ENCODE measurements around the gene NKAIN4.

NKAIN4 gene

GRCh38 chr20:63212792-63213191 lies 41.5 kb downstream of the NKAIN4 start:
- TF ChIP-seq EZH2 (optimal IDR thresholded peaks at IDR 0.05; ENCODE audit: low read depth, low read length) (no peak), EZH2phosphoT487 (IDR thresholded peaks at IDR 0.05; ENCODE audit: low read length) (no peak), CTCF (IDR thresholded peaks at IDR 0.05; ENCODE audit: low read length) (no peak)
- no peak overlapping the region for H3K4me2 ChIP-seq (ENCODE audit: low read depth, low read length)
- no peaks in the 10 kb centered on the region for H3K27me3 ChIP-seq (replicated peaks; ENCODE audit: insufficient read depth, low read length)
- no peaks in the 10 kb centered on the region for H3K9me2 ChIP-seq (replicated peaks; ENCODE audit: insufficient read depth, low read length)
- no peak overlapping the region for H3K27ac ChIP-seq (ENCODE audit: low read length)
- no peaks in the 10 kb centered on the region for H3F3A ChIP-seq (ENCODE audit: insufficient read depth, low read length)
- no peak overlapping the region for H3K9ac ChIP-seq (ENCODE audit: low read length)
- no peak overlapping the region for H2AFZ ChIP-seq (ENCODE audit: low read length)
- DNase-seq, result no peak
- H3K4me1 ChIP-seq (ENCODE audit: low read length), result peaks cover 13% of the 10 kb centered on the region
- H3K79me2 ChIP-seq (ENCODE audit: low read length), result peaks cover 78% of the 10 kb centered on the region
- H3K4me3 ChIP-seq (ENCODE audit: low read length), result no peak overlapping the region
- H4K20me1 ChIP-seq (ENCODE audit: insufficient read depth, low read length), result peaks cover 20% of the 10 kb centered on the region; the same call in 1 of the 2 replicates
- no peaks in the 10 kb centered on the region for H3K9me3 ChIP-seq (replicated peaks; ENCODE audit: insufficient read depth, low read length)
- H3K36me3 ChIP-seq (replicated peaks; ENCODE audit: insufficient read depth, low read length), result peaks cover 13% of the 10 kb centered on the region; the same call in 1 of the 2 replicates

GRCh38 chr20:63212393-63212730 lies 41.9 kb downstream of the NKAIN4 start:
- Histone ChIP-seq H4K20me1 (ENCODE audit: insufficient read depth, low read length) (peaks cover 20% of the 10 kb centered on the region; the same call in 1 of the 2 replicates), H3K79me2 (ENCODE audit: low read length) (peaks cover 83% of the 10 kb centered on the region), H3F3A (ENCODE audit: insufficient read depth, low read length) (no peaks in the 10 kb centered on the region), H3K4me3 (ENCODE audit: low read length) (no peak overlapping the region), H3K9ac (ENCODE audit: low read length) (no peak overlapping the region), H3K27me3 (replicated peaks; ENCODE audit: insufficient read depth, low read length) (no peaks in the 10 kb centered on the region), H3K4me2 (ENCODE audit: low read depth, low read length) (no peak overlapping the region), H2AFZ (ENCODE audit: low read length) (no peak overlapping the region), H3K27ac (ENCODE audit: low read length) (no peak overlapping the region), H3K4me1 (ENCODE audit: low read length) (peaks cover 13% of the 10 kb centered on the region), H3K9me2 (replicated peaks; ENCODE audit: insufficient read depth, low read length) (no peaks in the 10 kb centered on the region), H3K9me3 (replicated peaks; ENCODE audit: insufficient read depth, low read length) (no peaks in the 10 kb centered on the region), H3K36me3 (replicated peaks; ENCODE audit: insufficient read depth, low read length) (peaks cover 13% of the 10 kb centered on the region; the same call in 1 of the 2 replicates)
- no peak for TF ChIP-seq CTCF (IDR thresholded peaks at IDR 0.05; ENCODE audit: low read length)
- TF ChIP-seq EZH2phosphoT487 (IDR thresholded peaks at IDR 0.05; ENCODE audit: low read length), result no peak
- TF ChIP-seq EZH2 (optimal IDR thresholded peaks at IDR 0.05; ENCODE audit: low read depth, low read length), result no peak
- no peak for DNase-seq

- Histone ChIP-seq H3K27me3 (replicated peaks; ENCODE audit: insufficient read depth, low read length) (no peaks in the 10 kb centered on the region), H3K27ac (ENCODE audit: low read length) (no peak overlapping the region), H3K4me2 (ENCODE audit: low read depth, low read length) (no peak overlapping the region), H3K9ac (ENCODE audit: low read length) (no peak overlapping the region), H3K9me3 (replicated peaks; ENCODE audit: insufficient read depth, low read length) (no peaks in the 10 kb centered on the region), H3K79me2 (ENCODE audit: low read length) (peaks cover 96% of the 10 kb centered on the region), H3K4me1 (ENCODE audit: low read length) (peaks cover 7% of the 10 kb centered on the region), H2AFZ (ENCODE audit: low read length) (no peak overlapping the region), H4K20me1 (ENCODE audit: insufficient read depth, low read length) (peaks cover 27% of the 10 kb centered on the region), H3K36me3 (replicated peaks; ENCODE audit: insufficient read depth, low read length) (peaks cover 17% of the 10 kb centered on the region; the same call in 1 of the 2 replicates), H3K9me2 (replicated peaks; ENCODE audit: insufficient read depth, low read length) (no peaks in the 10 kb centered on the region), H3K4me3 (ENCODE audit: low read length) (no peak overlapping the region), H3F3A (ENCODE audit: insufficient read depth, low read length) (no peaks in the 10 kb centered on the region)
- TF ChIP-seq EZH2 (optimal IDR thresholded peaks at IDR 0.05; ENCODE audit: low read depth, low read length) (no peak), EZH2phosphoT487 (IDR thresholded peaks at IDR 0.05; ENCODE audit: low read length) (no peak), CTCF (IDR thresholded peaks at IDR 0.05; ENCODE audit: low read length) (no peak)
- DNase-seq, result no peak
Measured at GRCh38 chr20:63210011-63210605, 44.2 kb downstream of the NKAIN4 start.
